IMR-90 (cell line): ENCODE results near the gene FGF4. TPM values are rescaled to one million over a fixed set of nuclear protein-coding genes. Genes with fewer than 3 reads are reported as not detected.

Experiments
- ATAC-seq: fragments of 200-7000 bp; cut with Tn5 transposase; 2 replicates; pipeline ENCODE4 v1.9.1; 2020; ENCODE audit warnings: low read depth, mild to moderate bottlenecking, moderate library complexity
- BruUV-seq: library from RNA; stranded (reverse); fragments of 400-500 nt; replicated peaks from 2 replicates; lab custom pipeline; 2021; lab: Mats Ljungman, UMichigan
- CTCF ChIA-PET: fragments of 300-600 bp; formaldehyde crosslinking; extraction: SDS; loops from one replicate; lab custom pipeline; 2021; ENCODE audit warnings: antibody characterized with exemption; lab: Yijun Ruan, JAX
- POLR2A ChIA-PET: fragments of 300-600 bp; sonication (Branson Sonifier 250); formaldehyde crosslinking; loops from one replicate; lab custom pipeline; 2022; ENCODE audit warnings: antibody characterized with exemption; ENCODE audit not compliant: unreplicated experiment; lab: Charles Lee
- DNase-seq: peaks from one replicate; pipeline ENCODE4 v3.0.0; 2013
- H2AFZ ChIP-seq: replicated peaks from 2 replicates; pipeline ENCODE3; 2013; ENCODE audit warnings: low read length, mild to moderate bottlenecking; ENCODE audit not compliant: poor library complexity
- H2AK5ac ChIP-seq: 2 replicates; pipeline ENCODE4 v1.6.1; 2013; ENCODE audit warnings: low read depth, low read length, inconsistent platforms
- H2AK9ac ChIP-seq: replicated peaks from 2 replicates; pipeline ENCODE3; 2013; ENCODE audit warnings: mild to moderate bottlenecking, low read depth, low read length, moderate library complexity; ENCODE audit not compliant: poor library complexity
- H2BK120ac ChIP-seq: 2 replicates; pipeline ENCODE4 v1.6.1; 2013; ENCODE audit warnings: low read depth, low read length, inconsistent platforms
- H2BK15ac ChIP-seq: 3 replicates; pipeline ENCODE4 v1.6.1; 2013; ENCODE audit warnings: low read depth, low read length, inconsistent platforms
- H2BK20ac ChIP-seq: 2 replicates; pipeline ENCODE4 v1.6.1; 2013; ENCODE audit warnings: low read depth, mild to moderate bottlenecking, inconsistent platforms, low read length, moderate library complexity
- H2BK5ac ChIP-seq: 2 replicates; pipeline ENCODE4 v1.6.1; 2013; ENCODE audit warnings: mild to moderate bottlenecking, low read depth, low read length, inconsistent platforms; ENCODE audit not compliant: poor library complexity, severe bottlenecking
- H3K14ac ChIP-seq: replicated peaks from 2 replicates; pipeline ENCODE4 v1.6.1; 2013; ENCODE audit warnings: low read depth, low read length, inconsistent platforms
- H3K18ac ChIP-seq: 2 replicates; pipeline ENCODE4 v1.6.1; 2013; ENCODE audit warnings: low read depth, low read length, control low read depth
- H3K23ac ChIP-seq: 2 replicates; pipeline ENCODE4 v1.6.1; 2013; ENCODE audit warnings: low read depth, low read length, inconsistent platforms
- H3K27ac ChIP-seq: 2 replicates; pipeline ENCODE4 v1.5.1; 2013; ENCODE audit warnings: mild to moderate bottlenecking, control low read depth, low read length; ENCODE audit not compliant: insufficient read depth
- H3K27me3 ChIP-seq: 2 replicates; pipeline ENCODE4 v1.6.1; 2013; ENCODE audit warnings: low read length; ENCODE audit not compliant: control insufficient read depth, insufficient read depth
- H3K36me3 ChIP-seq: 2 replicates; pipeline ENCODE4 v1.6.1; 2013; ENCODE audit warnings: low read length, mixed read lengths; ENCODE audit not compliant: control insufficient read depth, insufficient read depth
- H3K4ac ChIP-seq: 2 replicates; pipeline ENCODE4 v1.6.1; 2013; ENCODE audit warnings: low read depth, low read length, inconsistent platforms
- H3K4me1 ChIP-seq: 2 replicates; pipeline ENCODE4 v1.6.1; 2013; ENCODE audit warnings: low read length, mixed read lengths; ENCODE audit not compliant: control insufficient read depth, insufficient read depth
- H3K4me2 ChIP-seq: 2 replicates; pipeline ENCODE4 v1.6.1; 2013; ENCODE audit warnings: low read depth, mild to moderate bottlenecking, control low read depth, low read length, moderate library complexity
- H3K4me3 ChIP-seq: 2 replicates; pipeline ENCODE4 v1.5.1; 2013; ENCODE audit warnings: low read depth, mild to moderate bottlenecking, control low read depth, low read length, moderate library complexity; ENCODE audit not compliant: insufficient read depth
- H3K56ac ChIP-seq: 2 replicates; pipeline ENCODE4 v1.6.1; 2013; ENCODE audit warnings: low read length, inconsistent platforms; ENCODE audit not compliant: insufficient read depth; ENCODE audit errors: extremely low read depth
- H3K79me1 ChIP-seq, 2 experiments: 2 replicates each; pipeline ENCODE4 v1.6.1; 2013; ENCODE audit warnings: low read length in 2 of 2, inconsistent platforms in 1 of 2, low read depth in 1 of 2
- H3K9ac ChIP-seq: 2 replicates; pipeline ENCODE4 v1.6.1; 2013; ENCODE audit warnings: low read depth, low read length, control low read depth
- H3K9me1 ChIP-seq: 2 replicates; pipeline ENCODE4 v1.6.1; 2013; ENCODE audit warnings: low read length, inconsistent platforms; ENCODE audit not compliant: insufficient read depth
- H3K9me3 ChIP-seq: 2 replicates; pipeline ENCODE4 v1.6.1; 2013; ENCODE audit warnings: low read length; ENCODE audit not compliant: control insufficient read depth, insufficient read depth
- H4K20me1 ChIP-seq: 2 replicates; pipeline ENCODE4 v1.6.1; 2013; ENCODE audit warnings: low read length, inconsistent platforms; ENCODE audit not compliant: insufficient read depth
- H4K5ac ChIP-seq: 2 replicates; pipeline ENCODE4 v1.6.1; 2013; ENCODE audit warnings: mild to moderate bottlenecking, low read depth, low read length, control low read depth
- H4K8ac ChIP-seq, 2 experiments: 2 replicates each; pipeline ENCODE4 v1.6.1; 2013; ENCODE audit warnings: low read depth in 2 of 2, low read length in 2 of 2, control low read depth in 1 of 2, inconsistent platforms in 1 of 2
- H4K91ac ChIP-seq: 2 replicates; pipeline ENCODE4 v1.6.1; 2013; ENCODE audit warnings: low read depth, low read length, inconsistent platforms; ENCODE audit not compliant: insufficient read depth
- BHLHE40 ChIP-seq: fragments of 150-350 bp; IDR thresholded peaks from 2 replicates; pipeline ENCODE4 v1.6.1; 2016; ENCODE audit warnings: mild to moderate bottlenecking, low read depth, low read length
- CEBPB ChIP-seq: IDR thresholded peaks from 2 replicates; pipeline ENCODE4 v1.6.1; 2012; ENCODE audit warnings: low read depth, low read length, improper control_type of control experiment
- CHD1 ChIP-seq: IDR thresholded peaks from 2 replicates; pipeline ENCODE4 v1.6.1; 2012; ENCODE audit warnings: low read depth, low read length, improper control_type of control experiment
- CTCF ChIP-seq: conservative IDR thresholded peaks from 2 replicates; pipeline ENCODE4 v1.5.1; 2012; ENCODE audit warnings: mild to moderate bottlenecking, low read depth, low read length, improper control_type of control experiment
- ELK1 ChIP-seq: fragments of 150-350 bp; IDR thresholded peaks from 2 replicates; pipeline ENCODE4 v1.6.1; 2016; ENCODE audit warnings: low read depth, mild to moderate bottlenecking, low read length, moderate library complexity, borderline replicate concordance
- FOS ChIP-seq: fragments of 150-350 bp; IDR thresholded peaks from 2 replicates; pipeline ENCODE4 v1.6.1; 2016; ENCODE audit warnings: low read depth, low read length
- MAFK ChIP-seq: IDR thresholded peaks from 2 replicates; pipeline ENCODE4 v1.6.1; 2012; ENCODE audit warnings: low read depth, low read length, improper control_type of control experiment
- MAZ ChIP-seq: IDR thresholded peaks from 2 replicates; pipeline ENCODE4 v1.6.1; 2012; ENCODE audit warnings: low read depth, mild to moderate bottlenecking, low read length, improper control_type of control experiment, moderate library complexity, borderline replicate concordance
- MXI1 ChIP-seq: IDR thresholded peaks from 2 replicates; pipeline ENCODE4 v1.6.1; 2012; ENCODE audit warnings: low read depth, mild to moderate bottlenecking, low read length, moderate library complexity, borderline replicate concordance
- NFE2L2 ChIP-seq: fragments of 150-350 bp; IDR thresholded peaks from 2 replicates; pipeline ENCODE4 v1.6.1; 2016; ENCODE audit warnings: low read depth, mild to moderate bottlenecking, low read length
- POLR2A ChIP-seq: IDR thresholded peaks from 2 replicates; pipeline ENCODE4 v1.6.1; 2012; ENCODE audit warnings: mild to moderate bottlenecking, low read depth, low read length
- RAD21 ChIP-seq: IDR thresholded peaks from 2 replicates; pipeline ENCODE4 v1.6.1; 2012; ENCODE audit warnings: low read length, improper control_type of control experiment
- RCOR1 ChIP-seq: IDR thresholded peaks from 2 replicates; pipeline ENCODE4 v1.6.1; 2012; ENCODE audit warnings: mild to moderate bottlenecking, low read length, improper control_type of control experiment; ENCODE audit not compliant: insufficient replicate concordance
- RFX5 ChIP-seq: IDR thresholded peaks from 2 replicates; pipeline ENCODE4 v1.8.0; 2012; ENCODE audit warnings: low read depth, mild to moderate bottlenecking, low read length, moderate library complexity
- SMC3 ChIP-seq: fragments of 150-350 bp; IDR thresholded peaks from 2 replicates; pipeline ENCODE4 v1.6.1; 2016; ENCODE audit warnings: low read depth, mild to moderate bottlenecking, antibody characterized with exemption, low read length, moderate library complexity
- USF2 ChIP-seq: fragments of 150-350 bp; IDR thresholded peaks from 2 replicates; pipeline ENCODE4 v1.6.1; 2017; ENCODE audit warnings: mild to moderate bottlenecking, antibody characterized with exemption, low read length, low read depth
- WGBS, 2 experiments: methylation state at CpG; one replicate each; pipeline versions ENCODE4 v1.1.5 to v1.1.7; 2013; ENCODE audit warnings: missing lambda C conversion rate in 2 of 2; ENCODE audit not compliant: insufficient read length in 1 of 2; ENCODE audit errors: extremely low coverage in 2 of 2; 5-methylcytosine and 5-hydroxymethylcytosine counted together
- dilution Hi-C: fragments of 300-500 bp; cut with HindIII; formaldehyde crosslinking; loops from one replicate; pipeline ENCODE4 v1.14.3; 2018; ENCODE audit warnings: low sequenced_read_pairs; ENCODE audit not compliant: unreplicated experiment
- in situ Hi-C: fragments of 300-500 bp; cut with MboI; formaldehyde crosslinking; loops from 3 replicates; pipeline ENCODE4 v1.14.3; 2019; ENCODE audit warnings: low sequenced_read_pairs, inconsistent platforms, mixed read lengths
- intact Hi-C: fragments of 100-400 bp; cut with micrococcal nuclease; formaldehyde crosslinking; loops from 2 replicates; pipeline ENCODE4 v1.10.0; 2022
- polyA plus RNA-seq, 3 experiments: library from polyadenylated mRNA; depleted of rRNA; stranded (reverse); fragments of >200 nt; gene quantifications; 2 replicates each; pipeline ENCODE4 v1.2.3, GENCODE V29; 2012; ENCODE audit warnings: low replicate concordance in 1 of 3
- total RNA-seq: library from RNA; depleted of rRNA; stranded (reverse); fragments of >200 nt; gene quantifications from 2 replicates; pipeline ENCODE4 v1.2.3, GENCODE V29; 2012

Gene FGF4
- total and polyA plus RNA-seq, 2 of the 4 experiments (the other 2 are of a cell fraction), result not detected

- no peak overlapping the region for H3K27ac ChIP-seq
- H3K4me1 ChIP-seq, result no peaks in the 10 kb centered on the region; the same call in 1 of the 2 replicates
- no peak overlapping the region for H4K91ac ChIP-seq
- no peak overlapping the region for H2BK120ac ChIP-seq
- H3K4me3 ChIP-seq, result no peak overlapping the region
- no peak overlapping the region for H3K4me2 ChIP-seq
- no peak overlapping the region for H3K18ac ChIP-seq
- no peak for TF ChIP-seq BHLHE40
- TF ChIP-seq SMC3, result no peak
- TF ChIP-seq CHD1, result no peak
- no peak for TF ChIP-seq USF2
- TF ChIP-seq RCOR1, result no peak
- no peak for TF ChIP-seq MAZ
- TF ChIP-seq CTCF, result no peak
- TF ChIP-seq RAD21, result no peak
- no peak for TF ChIP-seq ELK1
- TF ChIP-seq RFX5, result no peak
- TF ChIP-seq NFE2L2, result no peak
- TF ChIP-seq MXI1, result no peak
- no peak for TF ChIP-seq CEBPB
- TF ChIP-seq POLR2A, result no peak
- TF ChIP-seq FOS, result no peak
- TF ChIP-seq MAFK, result no peak
- H3K14ac ChIP-seq, result no peak overlapping the region
- H3K4ac ChIP-seq, result no peak overlapping the region
- H2AFZ ChIP-seq, result no peak overlapping the region
- no peak overlapping the region for H2AK9ac ChIP-seq
- H3K9me3 ChIP-seq, result peaks cover 2% of the 10 kb centered on the region; the same call in 1 of the 2 replicates
- H2BK20ac ChIP-seq, result no peak overlapping the region
- H2BK5ac ChIP-seq, result no peak overlapping the region
- WGBS, 2 experiments, result 40% methylated on average over 1 of the region's 3 CpGs; no CpG with 5 or more reads in 1 of the 2 experiments
- no peak overlapping the region for H2AK5ac ChIP-seq
- H3K27me3 ChIP-seq, result peaks cover 45% of the 10 kb centered on the region
- in situ Hi-C loops, result no loop called here
- H3K23ac ChIP-seq, result no peak overlapping the region
- dilution Hi-C loops, result no loop called here
- no peaks in the 10 kb centered on the region for H3K9me1 ChIP-seq
- H4K5ac ChIP-seq, result no peak overlapping the region
- no peak overlapping the region for H3K9ac ChIP-seq
- ATAC-seq, result no peak
- CTCF ChIA-PET, result no interaction called here
- no peak overlapping the region for H3K56ac ChIP-seq
- no peak for DNase-seq
- no peaks in the 10 kb centered on the region for H3K36me3 ChIP-seq
- H4K8ac ChIP-seq, result no peak overlapping the region
- H4K20me1 ChIP-seq, result peaks cover 3% of the 10 kb centered on the region; the same call in 1 of the 2 replicates
- H3K79me1 ChIP-seq, result no peaks in the 10 kb centered on the region
- intact Hi-C loops, result no loop called here
- no peak overlapping the region for H2BK15ac ChIP-seq
- no TSS peak for BruUV-seq
- POLR2A ChIA-PET, result no interaction called here
Observed at GRCh38 chr11:69811431-69811830, 36.3 kb upstream of the FGF4 start.
